Measurements from ENCODE around the gene NYNRIN. TPM values are rescaled to one million over a fixed set of nuclear protein-coding genes. Genes with fewer than 3 reads are reported as not detected.
A peak's percentile ranks its signal among the peaks of the same experiment; 100 is the strongest.

The NYNRIN gene
- total and polyA plus RNA-seq, 9 donors: 22.0 to 76.0 (median 54.6) TPM

DNA sequence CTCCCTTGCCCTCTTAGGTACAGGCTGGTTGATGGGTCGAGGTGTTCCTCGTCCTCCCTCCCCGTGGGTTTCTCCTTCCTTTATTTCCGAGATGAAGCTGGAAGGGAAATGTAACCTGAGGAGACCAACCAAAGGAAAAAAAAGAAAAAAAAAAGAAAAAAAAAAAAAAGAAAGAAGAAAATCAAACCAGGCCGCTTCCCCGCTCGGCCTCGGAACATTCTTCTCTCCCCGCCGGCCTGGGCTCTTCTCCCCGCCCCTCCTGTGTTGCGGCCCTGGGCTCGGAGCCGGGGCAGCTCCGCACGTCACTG, 32.4 kb upstream of the NYNRIN start:
- Histone ChIP-seq H3K27me3 (no peaks in the 10 kb centered on the region), H3K9me3 (no peaks in the 10 kb centered on the region), H3K4me3 (peak overlapping the region; percentile 71), H3K4me1 (ENCODE audit: insufficient read depth) (peaks cover 4% of the 10 kb centered on the region), H3K27ac (peak overlapping the region; percentile 93 to 96), H3K36me3 (no peaks in the 10 kb centered on the region)
- intact Hi-C loops (cut with DNase I): loop anchor here (2.0 to 10.0 kb wide), 3 partner anchors 36 to 222 kb away; partner anchors contain the start of genes EMC9 (in 1 of the 4), PSME2 (in 1 of the 4) and RNF31 (in 1 of the 4)
- WGBS, 3 donors: 0 to 1% (median 1%) methylated on average over 16 of the region's 16 CpGs
- TF ChIP-seq EP300 (IDR thresholded peaks at IDR 0.05) (no peak), POLR2A (IDR thresholded peaks at IDR 0.05) (no peak)
- TF ChIP-seq, protein P1, sequence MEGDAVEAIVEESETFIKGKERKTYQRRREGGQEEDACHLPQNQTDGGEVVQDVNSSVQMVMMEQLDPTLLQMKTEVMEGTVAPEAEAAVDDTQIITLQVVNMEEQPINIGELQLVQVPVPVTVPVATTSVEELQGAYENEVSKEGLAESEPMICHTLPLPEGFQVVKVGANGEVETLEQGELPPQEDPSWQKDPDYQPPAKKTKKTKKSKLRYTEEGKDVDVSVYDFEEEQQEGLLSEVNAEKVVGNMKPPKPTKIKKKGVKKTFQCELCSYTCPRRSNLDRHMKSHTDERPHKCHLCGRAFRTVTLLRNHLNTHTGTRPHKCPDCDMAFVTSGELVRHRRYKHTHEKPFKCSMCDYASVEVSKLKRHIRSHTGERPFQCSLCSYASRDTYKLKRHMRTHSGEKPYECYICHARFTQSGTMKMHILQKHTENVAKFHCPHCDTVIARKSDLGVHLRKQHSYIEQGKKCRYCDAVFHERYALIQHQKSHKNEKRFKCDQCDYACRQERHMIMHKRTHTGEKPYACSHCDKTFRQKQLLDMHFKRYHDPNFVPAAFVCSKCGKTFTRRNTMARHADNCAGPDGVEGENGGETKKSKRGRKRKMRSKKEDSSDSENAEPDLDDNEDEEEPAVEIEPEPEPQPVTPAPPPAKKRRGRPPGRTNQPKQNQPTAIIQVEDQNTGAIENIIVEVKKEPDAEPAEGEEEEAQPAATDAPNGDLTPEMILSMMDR (IDR thresholded peaks at IDR 0.05): no peak
- DNase-seq: no peak

DNA sequence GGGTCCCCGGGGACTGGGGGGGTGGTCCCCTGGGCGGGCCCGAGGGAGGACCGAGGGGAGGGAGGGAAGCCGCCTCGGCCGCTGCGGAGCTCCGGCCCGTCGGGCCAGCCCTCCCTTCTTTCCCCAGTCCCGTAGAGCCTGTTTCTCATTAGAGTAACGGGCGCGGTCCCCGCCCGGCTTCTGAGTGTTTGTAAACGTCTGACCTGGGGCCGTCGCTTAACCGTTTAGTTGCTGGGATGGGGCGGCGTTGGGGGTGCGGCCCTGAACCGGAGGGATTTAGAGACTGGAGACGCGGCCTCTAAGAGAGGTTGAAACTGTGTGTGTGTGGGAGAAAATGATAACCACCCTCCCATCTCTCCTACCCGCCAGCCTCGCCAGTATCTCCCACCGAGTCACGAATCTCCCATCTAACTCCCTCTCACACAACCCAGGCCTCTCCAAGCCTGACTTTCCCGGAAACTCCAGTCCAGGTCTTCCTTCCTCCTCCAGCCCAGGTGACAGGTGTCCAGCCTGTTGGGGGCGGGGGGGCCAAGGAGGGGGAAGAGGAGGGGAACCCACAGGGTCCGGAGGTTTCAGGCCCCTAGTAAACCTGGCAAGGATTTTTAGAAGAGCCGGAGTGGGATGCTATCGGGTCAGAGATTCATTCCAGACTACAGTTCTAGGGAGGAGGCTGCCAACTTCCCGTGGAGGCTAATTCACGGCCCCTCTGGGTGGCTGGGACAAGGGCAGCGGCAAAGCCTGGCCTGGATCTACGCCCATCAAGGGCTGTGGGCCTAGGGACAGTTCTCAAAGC, 31.9 kb upstream of the NYNRIN start:
- Histone ChIP-seq H3K36me3 (no peaks in the 10 kb centered on the region), H3K27me3 (no peaks in the 10 kb centered on the region), H3K27ac (peak overlapping the region; percentile 93 to 96), H3K4me1 (ENCODE audit: insufficient read depth) (peaks cover 4% of the 10 kb centered on the region), H3K4me3 (peak overlapping the region; percentile 71), H3K9me3 (no peaks in the 10 kb centered on the region)
- intact Hi-C loops (cut with DNase I): loop anchor here (2.0 to 10.0 kb wide), 3 partner anchors 35 to 222 kb away; partner anchors contain the start of genes EMC9 (in 1 of the 4), PSME2 (in 1 of the 4) and RNF31 (in 1 of the 4)
- peak; percentile 95 to 97 (median 97) for DNase-seq
- TF ChIP-seq, protein P1 (IDR thresholded peaks at IDR 0.05): no peak
- peak; percentile 73 for TF ChIP-seq EP300 (IDR thresholded peaks at IDR 0.05)
- peak; percentile 79 for TF ChIP-seq POLR2A (IDR thresholded peaks at IDR 0.05)
- 0 to 1% (median 0%) methylated on average over 35 to 40 of the region's 40 CpGs for WGBS, 3 donors

DNA sequence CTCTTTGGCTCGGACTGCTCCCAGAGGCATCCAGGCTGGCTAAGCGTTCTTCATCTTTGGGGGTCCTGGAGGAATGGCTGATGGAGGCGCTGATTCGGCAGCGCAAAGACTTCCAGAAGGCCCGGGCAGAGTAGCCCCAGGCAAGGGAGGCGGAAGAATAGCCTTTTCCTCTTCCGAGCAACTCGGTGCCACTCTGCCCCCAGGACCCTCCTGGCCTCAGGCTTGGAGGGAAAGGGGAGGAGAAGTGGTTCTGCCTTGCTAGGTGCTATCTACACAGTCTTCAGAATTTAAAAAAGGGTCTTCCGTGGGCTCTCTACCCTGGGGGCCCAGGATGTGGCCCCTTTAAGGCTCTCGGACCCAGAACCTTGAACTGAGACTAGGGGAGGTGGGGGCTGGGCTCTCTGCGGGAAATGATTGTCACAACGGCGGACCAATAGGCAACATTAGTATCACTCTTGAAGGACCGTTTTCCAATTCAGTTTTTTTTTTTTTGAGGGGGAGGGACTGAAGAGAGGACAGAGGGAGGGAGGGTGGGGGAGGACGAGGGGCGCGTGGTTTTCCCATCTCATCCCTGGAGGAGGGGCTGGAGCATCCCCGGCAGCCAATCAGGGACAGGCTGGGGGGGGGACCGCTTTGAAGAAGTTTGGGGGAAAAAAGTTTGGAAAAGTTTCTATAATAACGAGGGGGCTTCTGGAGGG, 31.1 kb upstream of the NYNRIN start, which contains the start of gene NFATC4:
TSS of gene NFATC4 (plus strand) at position 671 of the 698 bp plus-strand sequence. CDS start 157 bp downstream, outside the sequence.
- no peaks in the 10 kb centered on the region for H3K9me3 ChIP-seq
- TF ChIP-seq, protein P1 (IDR thresholded peaks at IDR 0.05): peak in 1 of 3 donors; percentile 19
- TF ChIP-seq EP300 (IDR thresholded peaks at IDR 0.05): no peak
- TF ChIP-seq POLR2A (IDR thresholded peaks at IDR 0.05): no peak
- H3K4me1 ChIP-seq (ENCODE audit: insufficient read depth): peaks cover 9% of the 10 kb centered on the region
- no peaks in the 10 kb centered on the region for H3K36me3 ChIP-seq
- intact Hi-C loops (cut with DNase I): loop anchor here (1.0 to 10.0 kb wide), 4 partner anchors 35 to 223 kb away; partner anchors contain the start of genes CBLN3 (in 1 of the 4), EMC9 (in 1 of the 4), KHNYN (in 1 of the 4) and PSME2 (in 1 of the 4)
- WGBS, 3 donors: 1 to 2% (median 2%) methylated on average over 21 of the region's 21 CpGs
- peak; percentile 85 to 95 (median 89) for DNase-seq
- no peaks in the 10 kb centered on the region for H3K27me3 ChIP-seq
- H3K4me3 ChIP-seq: peak within 1 kb of the TSS; percentile 71
- H3K27ac ChIP-seq: peak within 1 kb of the TSS; percentile 93 to 96

DNA sequence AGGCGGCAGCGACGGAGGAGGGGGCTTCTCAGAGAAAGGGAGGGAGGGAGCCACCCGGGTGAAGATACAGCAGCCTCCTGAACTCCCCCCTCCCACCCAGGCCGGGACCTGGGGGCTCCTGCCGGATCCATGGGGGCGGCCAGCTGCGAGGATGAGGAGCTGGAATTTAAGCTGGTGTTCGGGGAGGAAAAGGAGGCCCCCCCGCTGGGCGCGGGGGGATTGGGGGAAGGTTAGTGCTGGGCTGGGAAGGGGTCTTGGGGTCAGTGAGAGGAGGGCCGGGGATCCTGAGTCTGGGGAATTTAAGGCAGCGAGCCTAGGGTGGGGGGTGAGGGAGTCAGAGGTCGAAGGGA, 30.6 kb upstream of the NYNRIN start:
- no peak for DNase-seq
- Histone ChIP-seq H3K4me1 (ENCODE audit: insufficient read depth) (peaks cover 9% of the 10 kb centered on the region), H3K4me3 (peak overlapping the region; percentile 71), H3K27me3 (no peaks in the 10 kb centered on the region), H3K9me3 (no peaks in the 10 kb centered on the region), H3K36me3 (no peaks in the 10 kb centered on the region), H3K27ac (peak overlapping the region; percentile 93 to 96)
- TF ChIP-seq, protein P1 (IDR thresholded peaks at IDR 0.05): no peak
- TF ChIP-seq POLR2A (IDR thresholded peaks at IDR 0.05): peak; percentile 34
- intact Hi-C loops (cut with DNase I): loop anchor here (1.0 to 10.0 kb wide), 3 partner anchors 34 to 223 kb away; partner anchors contain the start of genes CBLN3 (in 1 of the 4), EMC9 (in 1 of the 4), KHNYN (in 1 of the 4) and PSME2 (in 1 of the 4)
- WGBS, 3 donors: 1 to 2% (median 1%) methylated on average over 14 to 15 of the region's 15 CpGs

Data from ovary (tissue), 9 donors.